IMR-90 (cell line): ENCODE measurements around the gene ILF2. TPM values are rescaled to one million over a fixed set of nuclear protein-coding genes. Genes with fewer than 3 reads are reported as not detected.
A peak's percentile ranks its signal among the peaks of the same experiment; 100 is the strongest.

Source experiments
- ATAC-seq: fragments of 200-7000 bp; cut with Tn5 transposase; 2 replicates; pipeline ENCODE4 v1.9.1; 2020; ENCODE audit warnings: low read depth, mild to moderate bottlenecking, moderate library complexity
- BruUV-seq: library from RNA; stranded (reverse); fragments of 400-500 nt; replicated peaks from 2 replicates; lab custom pipeline; 2021; lab: Mats Ljungman, UMichigan
- CTCF ChIA-PET: fragments of 300-600 bp; formaldehyde crosslinking; extraction: SDS; loops from one replicate; lab custom pipeline; 2021; ENCODE audit warnings: antibody characterized with exemption; lab: Yijun Ruan, JAX
- POLR2A ChIA-PET: fragments of 300-600 bp; sonication (Branson Sonifier 250); formaldehyde crosslinking; loops from one replicate; lab custom pipeline; 2022; ENCODE audit warnings: antibody characterized with exemption; ENCODE audit not compliant: unreplicated experiment; lab: Charles Lee
- DNase-seq: peaks from one replicate; pipeline ENCODE4 v3.0.0; 2013
- H2AFZ ChIP-seq: replicated peaks from 2 replicates; pipeline ENCODE3; 2013; ENCODE audit warnings: low read length, mild to moderate bottlenecking; ENCODE audit not compliant: poor library complexity
- H2AK5ac ChIP-seq: 2 replicates; pipeline ENCODE4 v1.6.1; 2013; ENCODE audit warnings: low read depth, low read length, inconsistent platforms
- H2AK9ac ChIP-seq: replicated peaks from 2 replicates; pipeline ENCODE3; 2013; ENCODE audit warnings: mild to moderate bottlenecking, low read depth, low read length, moderate library complexity; ENCODE audit not compliant: poor library complexity
- H2BK120ac ChIP-seq: 2 replicates; pipeline ENCODE4 v1.6.1; 2013; ENCODE audit warnings: low read depth, low read length, inconsistent platforms
- H2BK15ac ChIP-seq: 3 replicates; pipeline ENCODE4 v1.6.1; 2013; ENCODE audit warnings: low read depth, low read length, inconsistent platforms
- H2BK20ac ChIP-seq: 2 replicates; pipeline ENCODE4 v1.6.1; 2013; ENCODE audit warnings: low read depth, mild to moderate bottlenecking, inconsistent platforms, low read length, moderate library complexity
- H2BK5ac ChIP-seq: 2 replicates; pipeline ENCODE4 v1.6.1; 2013; ENCODE audit warnings: mild to moderate bottlenecking, low read depth, low read length, inconsistent platforms; ENCODE audit not compliant: poor library complexity, severe bottlenecking
- H3K14ac ChIP-seq: replicated peaks from 2 replicates; pipeline ENCODE4 v1.6.1; 2013; ENCODE audit warnings: low read depth, low read length, inconsistent platforms
- H3K18ac ChIP-seq: 2 replicates; pipeline ENCODE4 v1.6.1; 2013; ENCODE audit warnings: low read depth, low read length, control low read depth
- H3K23ac ChIP-seq: 2 replicates; pipeline ENCODE4 v1.6.1; 2013; ENCODE audit warnings: low read depth, low read length, inconsistent platforms
- H3K27ac ChIP-seq: 2 replicates; pipeline ENCODE4 v1.5.1; 2013; ENCODE audit warnings: mild to moderate bottlenecking, control low read depth, low read length; ENCODE audit not compliant: insufficient read depth
- H3K27me3 ChIP-seq: 2 replicates; pipeline ENCODE4 v1.6.1; 2013; ENCODE audit warnings: low read length; ENCODE audit not compliant: control insufficient read depth, insufficient read depth
- H3K36me3 ChIP-seq: 2 replicates; pipeline ENCODE4 v1.6.1; 2013; ENCODE audit warnings: low read length, mixed read lengths; ENCODE audit not compliant: control insufficient read depth, insufficient read depth
- H3K4ac ChIP-seq: 2 replicates; pipeline ENCODE4 v1.6.1; 2013; ENCODE audit warnings: low read depth, low read length, inconsistent platforms
- H3K4me1 ChIP-seq: 2 replicates; pipeline ENCODE4 v1.6.1; 2013; ENCODE audit warnings: low read length, mixed read lengths; ENCODE audit not compliant: control insufficient read depth, insufficient read depth
- H3K4me2 ChIP-seq: 2 replicates; pipeline ENCODE4 v1.6.1; 2013; ENCODE audit warnings: low read depth, mild to moderate bottlenecking, control low read depth, low read length, moderate library complexity
- H3K4me3 ChIP-seq: 2 replicates; pipeline ENCODE4 v1.5.1; 2013; ENCODE audit warnings: low read depth, mild to moderate bottlenecking, control low read depth, low read length, moderate library complexity; ENCODE audit not compliant: insufficient read depth
- H3K56ac ChIP-seq: 2 replicates; pipeline ENCODE4 v1.6.1; 2013; ENCODE audit warnings: low read length, inconsistent platforms; ENCODE audit not compliant: insufficient read depth; ENCODE audit errors: extremely low read depth
- H3K79me1 ChIP-seq, 2 experiments: 2 replicates each; pipeline ENCODE4 v1.6.1; 2013; ENCODE audit warnings: low read length in 2 of 2, inconsistent platforms in 1 of 2, low read depth in 1 of 2
- H3K9ac ChIP-seq: 2 replicates; pipeline ENCODE4 v1.6.1; 2013; ENCODE audit warnings: low read depth, low read length, control low read depth
- H3K9me1 ChIP-seq: 2 replicates; pipeline ENCODE4 v1.6.1; 2013; ENCODE audit warnings: low read length, inconsistent platforms; ENCODE audit not compliant: insufficient read depth
- H3K9me3 ChIP-seq: 2 replicates; pipeline ENCODE4 v1.6.1; 2013; ENCODE audit warnings: low read length; ENCODE audit not compliant: control insufficient read depth, insufficient read depth
- H4K20me1 ChIP-seq: 2 replicates; pipeline ENCODE4 v1.6.1; 2013; ENCODE audit warnings: low read length, inconsistent platforms; ENCODE audit not compliant: insufficient read depth
- H4K5ac ChIP-seq: 2 replicates; pipeline ENCODE4 v1.6.1; 2013; ENCODE audit warnings: mild to moderate bottlenecking, low read depth, low read length, control low read depth
- H4K8ac ChIP-seq, 2 experiments: 2 replicates each; pipeline ENCODE4 v1.6.1; 2013; ENCODE audit warnings: low read depth in 2 of 2, low read length in 2 of 2, control low read depth in 1 of 2, inconsistent platforms in 1 of 2
- H4K91ac ChIP-seq: 2 replicates; pipeline ENCODE4 v1.6.1; 2013; ENCODE audit warnings: low read depth, low read length, inconsistent platforms; ENCODE audit not compliant: insufficient read depth
- CEBPB ChIP-seq: IDR thresholded peaks from 2 replicates; pipeline ENCODE4 v1.6.1; 2012; ENCODE audit warnings: low read depth, low read length, improper control_type of control experiment
- WGBS, 2 experiments: methylation state at CpG; one replicate each; pipeline versions ENCODE4 v1.1.5 to v1.1.7; 2013; ENCODE audit warnings: missing lambda C conversion rate in 2 of 2; ENCODE audit not compliant: insufficient read length in 1 of 2; ENCODE audit errors: extremely low coverage in 2 of 2; 5-methylcytosine and 5-hydroxymethylcytosine counted together
- dilution Hi-C: fragments of 300-500 bp; cut with HindIII; formaldehyde crosslinking; loops from one replicate; pipeline ENCODE4 v1.14.3; 2018; ENCODE audit warnings: low sequenced_read_pairs; ENCODE audit not compliant: unreplicated experiment
- in situ Hi-C: fragments of 300-500 bp; cut with MboI; formaldehyde crosslinking; loops from 3 replicates; pipeline ENCODE4 v1.14.3; 2019; ENCODE audit warnings: low sequenced_read_pairs, inconsistent platforms, mixed read lengths
- intact Hi-C: fragments of 100-400 bp; cut with micrococcal nuclease; formaldehyde crosslinking; loops from 2 replicates; pipeline ENCODE4 v1.10.0; 2022
- polyA plus RNA-seq, 3 experiments: library from polyadenylated mRNA; depleted of rRNA; stranded (reverse); fragments of >200 nt; gene quantifications; 2 replicates each; pipeline ENCODE4 v1.2.3, GENCODE V29; 2012; ENCODE audit warnings: low replicate concordance in 1 of 3
- total RNA-seq: library from RNA; depleted of rRNA; stranded (reverse); fragments of >200 nt; gene quantifications from 2 replicates; pipeline ENCODE4 v1.2.3, GENCODE V29; 2012
- TF ChIP-seq, protein P1 (sequence below): conservative IDR thresholded peaks from 2 replicates; pipeline ENCODE4 v1.5.1; 2012; ENCODE audit warnings: mild to moderate bottlenecking, low read depth, low read length, improper control_type of control experiment

The ILF2 gene
- total and polyA plus RNA-seq, 2 of the 4 experiments (the other 2 are of a cell fraction): 273 to 504 TPM

- no peak overlapping the region for H3K27ac ChIP-seq
- no peak overlapping the region for H2BK120ac ChIP-seq
- POLR2A ChIA-PET: no interaction called here
- H3K18ac ChIP-seq: no peak overlapping the region
- no peak overlapping the region for H4K5ac ChIP-seq
- TF ChIP-seq, protein P1, sequence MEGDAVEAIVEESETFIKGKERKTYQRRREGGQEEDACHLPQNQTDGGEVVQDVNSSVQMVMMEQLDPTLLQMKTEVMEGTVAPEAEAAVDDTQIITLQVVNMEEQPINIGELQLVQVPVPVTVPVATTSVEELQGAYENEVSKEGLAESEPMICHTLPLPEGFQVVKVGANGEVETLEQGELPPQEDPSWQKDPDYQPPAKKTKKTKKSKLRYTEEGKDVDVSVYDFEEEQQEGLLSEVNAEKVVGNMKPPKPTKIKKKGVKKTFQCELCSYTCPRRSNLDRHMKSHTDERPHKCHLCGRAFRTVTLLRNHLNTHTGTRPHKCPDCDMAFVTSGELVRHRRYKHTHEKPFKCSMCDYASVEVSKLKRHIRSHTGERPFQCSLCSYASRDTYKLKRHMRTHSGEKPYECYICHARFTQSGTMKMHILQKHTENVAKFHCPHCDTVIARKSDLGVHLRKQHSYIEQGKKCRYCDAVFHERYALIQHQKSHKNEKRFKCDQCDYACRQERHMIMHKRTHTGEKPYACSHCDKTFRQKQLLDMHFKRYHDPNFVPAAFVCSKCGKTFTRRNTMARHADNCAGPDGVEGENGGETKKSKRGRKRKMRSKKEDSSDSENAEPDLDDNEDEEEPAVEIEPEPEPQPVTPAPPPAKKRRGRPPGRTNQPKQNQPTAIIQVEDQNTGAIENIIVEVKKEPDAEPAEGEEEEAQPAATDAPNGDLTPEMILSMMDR: no peak
- peak; percentile 69; the same call in 1 of the 2 replicates for TF ChIP-seq CEBPB
- H4K91ac ChIP-seq: no peak overlapping the region
- in situ Hi-C loops (no loop called here), dilution Hi-C loops (no loop called here), intact Hi-C loops (no loop called here)
- no peaks in the 10 kb centered on the region for H3K9me3 ChIP-seq
- no peaks in the 10 kb centered on the region for H3K9me1 ChIP-seq
- no peak overlapping the region for H3K56ac ChIP-seq
- no peak overlapping the region for H4K8ac ChIP-seq
- no peak overlapping the region for H2BK15ac ChIP-seq
- no peak overlapping the region for H3K14ac ChIP-seq
- no peaks in the 10 kb centered on the region for H3K79me1 ChIP-seq
- no peak overlapping the region for H2AK5ac ChIP-seq
- DNase-seq (peak; percentile 35), ATAC-seq (peak; percentile 60)
- H3K4me3 ChIP-seq: no peak overlapping the region
- no peak overlapping the region for H2AK9ac ChIP-seq
- H3K27me3 ChIP-seq: 0 out of 2 replicates have a peak, but pooled peaks cover 2% of the 10 kb centered on the region
- H3K23ac ChIP-seq: no peak overlapping the region
- H2AFZ ChIP-seq: no peak overlapping the region
- no peaks in the 10 kb centered on the region for H4K20me1 ChIP-seq
- H3K4me2 ChIP-seq: no peak overlapping the region
- H2BK5ac ChIP-seq: no peak overlapping the region
- 100% methylated on average over 2 of the region's 6 CpGs; no CpG with 5 or more reads in 1 of the 2 experiments for WGBS, 2 experiments
- H3K9ac ChIP-seq: no peak overlapping the region
- H2BK20ac ChIP-seq: no peak overlapping the region
- no TSS peak for BruUV-seq
- H3K4me1 ChIP-seq: peaks cover 2% of the 10 kb centered on the region
- CTCF ChIA-PET: no interaction called here
- no peaks in the 10 kb centered on the region for H3K36me3 ChIP-seq
- no peak overlapping the region for H3K4ac ChIP-seq
Measured at GRCh38 chr1:153698923-153699714, 28.3 kb upstream of the ILF2 start.
